ENCODE measurements around the gene MGAM2.

GRCh38 chr7:142139597-142140400 is 28.3 kb downstream of the MGAM2 start:
- TF ChIP-seq CTCF (IDR thresholded peaks at IDR 0.05 in 2 of 3, conservative IDR thresholded peaks at IDR 0.05 in 1 of 3; ENCODE audit: control insufficient read depth in 2 of 3, extremely low read depth in 1 of 3, insufficient read depth in 1 of 3, low read depth in 3 of 3, low read length in 3 of 3) (no peak), MEF2A (IDR thresholded peaks at IDR 0.05; ENCODE audit: insufficient read depth, low read depth, low read length) (no peak), GABPA (IDR thresholded peaks at IDR 0.05; ENCODE audit: low read depth) (no peak), POLR2A (IDR thresholded peaks at IDR 0.05; ENCODE audit: low read depth, low read length) (no peak), MAX (IDR thresholded peaks at IDR 0.05; ENCODE audit: low read depth, low read length) (no peak), RCOR1 (conservative IDR thresholded peaks at IDR 0.05; ENCODE audit: low read depth, low read length) (no peak), TCF7 (IDR thresholded peaks at IDR 0.05; ENCODE audit: borderline replicate concordance) (no peak)
- TF ChIP-seq, protein P1, sequence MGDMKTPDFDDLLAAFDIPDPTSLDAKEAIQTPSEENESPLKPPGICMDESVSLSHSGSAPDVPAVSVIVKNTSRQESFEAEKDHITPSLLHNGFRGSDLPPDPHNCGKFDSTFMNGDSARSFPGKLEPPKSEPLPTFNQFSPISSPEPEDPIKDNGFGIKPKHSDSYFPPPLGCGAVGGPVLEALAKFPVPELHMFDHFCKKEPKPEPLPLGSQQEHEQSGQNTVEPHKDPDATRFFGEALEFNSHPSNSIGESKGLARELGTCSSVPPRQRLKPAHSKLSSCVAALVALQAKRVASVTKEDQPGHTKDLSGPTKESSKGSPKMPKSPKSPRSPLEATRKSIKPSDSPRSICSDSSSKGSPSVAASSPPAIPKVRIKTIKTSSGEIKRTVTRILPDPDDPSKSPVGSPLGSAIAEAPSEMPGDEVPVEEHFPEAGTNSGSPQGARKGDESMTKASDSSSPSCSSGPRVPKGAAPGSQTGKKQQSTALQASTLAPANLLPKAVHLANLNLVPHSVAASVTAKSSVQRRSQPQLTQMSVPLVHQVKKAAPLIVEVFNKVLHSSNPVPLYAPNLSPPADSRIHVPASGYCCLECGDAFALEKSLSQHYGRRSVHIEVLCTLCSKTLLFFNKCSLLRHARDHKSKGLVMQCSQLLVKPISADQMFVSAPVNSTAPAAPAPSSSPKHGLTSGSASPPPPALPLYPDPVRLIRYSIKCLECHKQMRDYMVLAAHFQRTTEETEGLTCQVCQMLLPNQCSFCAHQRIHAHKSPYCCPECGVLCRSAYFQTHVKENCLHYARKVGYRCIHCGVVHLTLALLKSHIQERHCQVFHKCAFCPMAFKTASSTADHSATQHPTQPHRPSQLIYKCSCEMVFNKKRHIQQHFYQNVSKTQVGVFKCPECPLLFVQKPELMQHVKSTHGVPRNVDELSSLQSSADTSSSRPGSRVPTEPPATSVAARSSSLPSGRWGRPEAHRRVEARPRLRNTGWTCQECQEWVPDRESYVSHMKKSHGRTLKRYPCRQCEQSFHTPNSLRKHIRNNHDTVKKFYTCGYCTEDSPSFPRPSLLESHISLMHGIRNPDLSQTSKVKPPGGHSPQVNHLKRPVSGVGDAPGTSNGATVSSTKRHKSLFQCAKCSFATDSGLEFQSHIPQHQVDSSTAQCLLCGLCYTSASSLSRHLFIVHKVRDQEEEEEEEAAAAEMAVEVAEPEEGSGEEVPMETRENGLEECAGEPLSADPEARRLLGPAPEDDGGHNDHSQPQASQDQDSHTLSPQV (IDR thresholded peaks at IDR 0.05): no peak
